Skeletal muscle tissue (tissue), 4 donors: ENCODE data around the gene ITPRID2. TPM values are rescaled to one million over a fixed set of nuclear protein-coding genes. Genes with fewer than 3 reads are reported as not detected.

ENCODE experiments used
- H3K27ac ChIP-seq: one replicate; pipeline ENCODE4 v1.7.0; 2013; ENCODE audit warnings: mild to moderate bottlenecking, low read depth, low read length, inconsistent platforms
- H3K27me3 ChIP-seq, 3 donors: one replicate each; pipeline ENCODE4 v1.7.0; 2013; ENCODE audit warnings: low read length in 3 of 3; ENCODE audit not compliant: control insufficient read depth in 3 of 3, insufficient read depth in 3 of 3
- H3K36me3 ChIP-seq, 3 donors: one replicate each; pipeline ENCODE4 v1.7.0; 2013; ENCODE audit warnings: low read length in 3 of 3; ENCODE audit not compliant: control insufficient read depth in 3 of 3, insufficient read depth in 3 of 3
- H3K4me1 ChIP-seq, 3 donors: one replicate each; pipeline ENCODE4 v1.7.0; 2013; ENCODE audit warnings: low read length in 3 of 3, mild to moderate bottlenecking in 3 of 3; ENCODE audit not compliant: control insufficient read depth in 3 of 3, insufficient read depth in 3 of 3
- H3K4me3 ChIP-seq, 3 donors: one replicate each; pipeline ENCODE4 v1.7.0; 2013; ENCODE audit warnings: low read length in 3 of 3
- H3K9ac ChIP-seq, 3 donors: one replicate each; pipeline ENCODE4 v1.7.0; 2013; ENCODE audit warnings: low read length in 3 of 3, mild to moderate bottlenecking in 3 of 3, moderate library complexity in 2 of 3, low read depth in 1 of 3
- H3K9me3 ChIP-seq, 3 donors: one replicate each; pipeline ENCODE4 v1.7.0; 2013; ENCODE audit warnings: low read length in 3 of 3; ENCODE audit not compliant: control insufficient read depth in 3 of 3
- total RNA-seq: library from RNA; depleted of rRNA; stranded (reverse); fragments of >200 nt; gene quantifications from one replicate; pipeline ENCODE4 v1.2.3, GENCODE V29; 2014
- donor health status: Osteomylitis.

Gene ITPRID2
- total RNA-seq, 1 donor from 2014 or later, result 43.3 TPM

GRCh38 chr2:181853696-181854095, 37.8 kb upstream of the ITPRID2 start:
- Histone ChIP-seq H3K9me3 (no peaks in the 10 kb centered on the region), H3K9ac (no peak overlapping the region), H3K4me3 (no peak overlapping the region), H3K4me1 (no peaks in the 10 kb centered on the region), H3K27me3 (no peaks in the 10 kb centered on the region), H3K27ac (no peak overlapping the region), H3K36me3 (no peaks in the 10 kb centered on the region)

- no peaks in the 10 kb centered on the region for H3K36me3 ChIP-seq
- no peaks in the 10 kb centered on the region for H3K9me3 ChIP-seq
- no peak overlapping the region for H3K4me3 ChIP-seq
- H3K9ac ChIP-seq, result no peak overlapping the region
- H3K27me3 ChIP-seq, result no peaks in the 10 kb centered on the region
- H3K4me1 ChIP-seq, result no peaks in the 10 kb centered on the region
- H3K27ac ChIP-seq, result no peak overlapping the region
Measured at GRCh38 chr2:181857483-181857882, 34.0 kb upstream of the ITPRID2 start.

DNA sequence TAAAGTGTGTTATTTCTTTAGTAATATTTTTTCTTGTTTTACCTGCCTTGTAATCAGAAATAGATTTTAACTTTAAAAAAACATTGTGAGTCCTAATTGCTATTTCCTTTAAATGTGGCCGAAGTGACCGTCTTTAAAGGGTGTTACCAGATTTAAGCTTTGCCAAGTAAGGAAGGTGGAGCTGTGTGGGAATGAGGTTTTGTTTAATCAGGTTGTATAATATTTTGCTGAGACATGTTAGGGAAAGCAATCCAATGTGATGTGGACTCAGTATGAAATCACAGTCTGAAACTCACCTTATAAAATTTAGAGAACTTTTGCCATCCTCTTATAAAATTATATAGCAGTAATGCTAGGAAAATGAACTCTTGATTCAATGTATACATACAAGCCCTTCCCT, 32.9 kb upstream of the ITPRID2 start:
- Histone ChIP-seq H3K9ac (no peak overlapping the region), H3K4me1 (no peaks in the 10 kb centered on the region), H3K9me3 (no peaks in the 10 kb centered on the region), H3K27ac (no peak overlapping the region), H3K4me3 (no peak overlapping the region), H3K36me3 (no peaks in the 10 kb centered on the region), H3K27me3 (no peaks in the 10 kb centered on the region)

GRCh38 chr2:181859123-181859522, 32.4 kb upstream of the ITPRID2 start:
- Histone ChIP-seq H3K9ac (no peak overlapping the region), H3K4me1 (no peaks in the 10 kb centered on the region), H3K36me3 (no peaks in the 10 kb centered on the region), H3K27ac (no peak overlapping the region), H3K27me3 (no peaks in the 10 kb centered on the region), H3K4me3 (no peak overlapping the region), H3K9me3 (no peaks in the 10 kb centered on the region)

DNA sequence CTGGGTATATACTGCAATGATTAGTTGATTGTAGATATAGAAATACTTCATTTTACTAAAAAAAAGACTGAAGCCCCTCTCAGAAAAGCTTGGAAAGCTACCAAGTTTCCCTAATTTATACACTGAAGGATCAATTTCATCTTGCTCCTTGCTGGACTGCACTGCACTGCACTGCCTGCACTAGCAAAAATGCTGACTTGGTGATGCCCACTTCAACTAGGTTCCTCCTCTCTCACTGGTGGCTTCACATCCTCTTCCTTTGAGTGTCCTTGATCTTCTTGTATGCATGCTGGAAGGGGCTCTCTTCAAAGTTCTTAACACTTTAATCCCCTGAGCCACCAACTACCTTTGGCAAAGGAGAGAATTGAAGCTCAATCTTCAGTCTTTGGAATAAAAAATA, 31.7 kb upstream of the ITPRID2 start:
- Histone ChIP-seq H3K4me3 (no peak overlapping the region), H3K27ac (no peak overlapping the region), H3K27me3 (no peaks in the 10 kb centered on the region), H3K36me3 (no peaks in the 10 kb centered on the region), H3K9me3 (no peaks in the 10 kb centered on the region), H3K4me1 (no peaks in the 10 kb centered on the region), H3K9ac (no peak overlapping the region)

- no peaks in the 10 kb centered on the region for H3K36me3 ChIP-seq
- no peak overlapping the region for H3K27ac ChIP-seq
- no peak overlapping the region for H3K9ac ChIP-seq
- H3K9me3 ChIP-seq, result no peaks in the 10 kb centered on the region
- no peaks in the 10 kb centered on the region for H3K4me1 ChIP-seq
- H3K27me3 ChIP-seq, result no peaks in the 10 kb centered on the region
- H3K4me3 ChIP-seq, result no peak overlapping the region
Measured at GRCh38 chr2:181861379-181861778, 30.2 kb upstream of the ITPRID2 start.

DNA sequence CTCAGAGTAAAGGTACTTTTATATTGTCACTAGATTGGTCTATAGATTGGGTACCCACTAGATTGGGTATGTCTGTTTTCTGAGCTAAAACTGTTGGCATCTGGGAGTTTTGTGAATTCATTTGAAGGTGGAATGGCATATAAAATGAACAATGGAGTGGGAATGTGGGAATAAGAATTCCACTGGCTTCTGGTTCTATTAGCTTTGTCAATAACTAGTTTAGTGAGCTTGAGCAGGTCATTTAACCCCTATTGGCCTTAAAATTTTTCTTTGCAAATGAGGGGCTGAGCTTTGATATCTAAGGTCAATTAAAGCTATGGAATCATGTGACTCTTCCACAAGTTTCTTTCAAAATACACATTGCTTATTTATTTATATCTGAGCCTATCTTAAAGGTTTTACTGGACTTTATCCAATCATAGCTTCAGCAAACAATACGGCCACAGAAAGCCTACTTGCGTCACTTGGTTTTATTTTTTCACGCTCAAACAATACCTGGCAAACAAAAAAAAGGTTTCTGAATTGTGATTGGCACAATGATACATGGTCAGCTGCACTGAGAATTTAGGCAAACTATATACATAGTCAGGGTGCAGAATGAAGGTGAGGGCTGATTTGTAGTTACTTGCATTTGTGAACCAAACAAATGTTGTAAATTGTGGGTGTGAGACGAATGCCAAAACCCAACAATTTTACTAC, 28.8 kb upstream of the ITPRID2 start:
- no peaks in the 10 kb centered on the region for H3K9me3 ChIP-seq
- no peak overlapping the region for H3K9ac ChIP-seq
- H3K4me1 ChIP-seq, result no peaks in the 10 kb centered on the region
- H3K36me3 ChIP-seq, result no peaks in the 10 kb centered on the region
- no peaks in the 10 kb centered on the region for H3K27me3 ChIP-seq
- no peak overlapping the region for H3K27ac ChIP-seq
- no peak overlapping the region for H3K4me3 ChIP-seq

DNA sequence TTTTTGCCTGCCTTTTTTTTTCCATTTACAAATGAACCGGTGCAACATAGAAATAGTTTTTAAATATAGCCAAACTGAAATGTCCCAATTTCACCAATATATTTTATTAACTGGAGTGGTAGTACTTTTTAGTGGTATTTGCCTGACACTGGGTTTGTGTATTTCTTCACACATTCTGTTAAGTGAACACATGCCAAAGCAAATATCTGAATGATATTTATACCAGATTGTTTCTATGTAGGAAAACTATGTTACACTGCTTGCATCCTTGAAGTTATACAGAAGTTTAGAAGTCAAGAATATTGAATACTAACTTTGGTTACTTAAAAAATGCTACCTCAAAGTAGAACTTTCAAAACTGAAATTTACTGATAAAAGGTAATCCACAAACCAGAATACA, 19.4 kb upstream of the ITPRID2 start:
- Histone ChIP-seq H3K9ac (no peak overlapping the region), H3K4me1 (no peaks in the 10 kb centered on the region), H3K4me3 (no peak overlapping the region), H3K27ac (no peak overlapping the region), H3K27me3 (no peaks in the 10 kb centered on the region), H3K36me3 (no peaks in the 10 kb centered on the region), H3K9me3 (no peaks in the 10 kb centered on the region)

DNA sequence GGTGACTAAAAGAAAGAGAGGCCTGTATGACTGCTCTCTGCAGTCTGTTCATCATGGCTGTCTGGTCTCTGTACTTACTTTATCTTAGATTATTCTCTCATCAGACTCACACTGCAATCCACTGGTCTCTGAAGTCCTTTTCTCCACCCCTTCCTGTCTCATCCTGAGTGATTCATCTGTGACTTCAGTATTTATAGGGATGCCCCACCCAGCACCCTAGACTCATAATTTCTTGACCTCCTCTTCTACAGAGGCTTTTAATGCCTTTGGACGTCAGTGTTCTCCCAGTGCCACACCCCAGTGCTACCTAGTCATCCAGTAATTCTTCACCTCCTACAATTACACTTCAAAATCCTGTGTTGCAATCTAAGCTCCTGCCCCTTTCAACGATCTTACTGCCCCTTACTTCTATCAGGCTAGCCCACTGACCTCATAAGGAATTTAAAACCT, 14.9 kb upstream of the ITPRID2 start:
- Histone ChIP-seq H3K27me3 (no peaks in the 10 kb centered on the region), H3K4me1 (no peaks in the 10 kb centered on the region), H3K9me3 (no peaks in the 10 kb centered on the region), H3K9ac (no peak overlapping the region), H3K27ac (no peak overlapping the region), H3K4me3 (no peak overlapping the region), H3K36me3 (no peaks in the 10 kb centered on the region)

GRCh38 chr2:181877181-181877664, 14.3 kb upstream of the ITPRID2 start:
- no peaks in the 10 kb centered on the region for H3K9me3 ChIP-seq
- H3K9ac ChIP-seq, result no peak overlapping the region
- H3K4me1 ChIP-seq, result no peaks in the 10 kb centered on the region
- no peaks in the 10 kb centered on the region for H3K27me3 ChIP-seq
- no peak overlapping the region for H3K4me3 ChIP-seq
- H3K27ac ChIP-seq, result no peak overlapping the region
- H3K36me3 ChIP-seq, result no peaks in the 10 kb centered on the region
